ENCODE results near the gene KRTAP10-11. TPM values are rescaled to one million over a fixed set of nuclear protein-coding genes. Genes with fewer than 3 reads are reported as not detected.
"Not testable (repeated sequence)": the region's sequence is repeated elsewhere in the genome, so short reads cannot be mapped to it uniquely, and the experiment has no call there.

Gene KRTAP10-11
- not detected for total RNA-seq
- long read RNA-seq = 0 reads

GRCh38 chr21:44646366-44647221 is at the start of gene KRTAP10-11:
TSS of gene KRTAP10-11 (plus strand) at chr21:44646414. CDS start at chr21:44646459, 45 bp downstream.
- intact Hi-C loops (cut with DNase I) = loop anchor here (10.0 kb wide), 1 partner anchor 138 kb away; no protein-coding TSS in a partner anchor
- DNase-seq (ENCODE audit: low spot score) = not testable (repeated sequence)

- intact Hi-C loops (cut with DNase I) = no loop called here
- DNase-seq (ENCODE audit: low spot score) = no peak
Measured at GRCh38 chr21:44598061-44598460, 48.2 kb upstream of the KRTAP10-11 start.

GRCh38 chr21:44599264-44600029 is 46.8 kb upstream of the KRTAP10-11 start:
- DNase-seq (ENCODE audit: low spot score) = no peak
- intact Hi-C loops (cut with DNase I) = no loop called here

GRCh38 chr21:44600118-44600978 is 45.9 kb upstream of the KRTAP10-11 start, which contains the start of gene KRTAP10-7:
TSS of gene KRTAP10-7 (plus strand) at chr21:44600597. CDS start at chr21:44600622, 25 bp downstream.
- DNase-seq (ENCODE audit: low spot score); intact Hi-C loops (cut with DNase I): not testable (repeated sequence)

- intact Hi-C loops (cut with DNase I); DNase-seq (ENCODE audit: low spot score): not testable (repeated sequence)
Measured at GRCh38 chr21:44601091-44601490, 45.1 kb upstream of the KRTAP10-11 start.

GRCh38 chr21:44601596-44602462 is 44.4 kb upstream of the KRTAP10-11 start:
- intact Hi-C loops (cut with DNase I) = no loop called here

GRCh38 chr21:44602463-44602850 is 43.8 kb upstream of the KRTAP10-11 start:
- no peak for DNase-seq (ENCODE audit: low spot score)
- intact Hi-C loops (cut with DNase I) = no loop called here

More at GRCh38 chr21:44601596-44602462, 44.4 kb upstream of the KRTAP10-11 start:
- no peak for DNase-seq (ENCODE audit: low spot score)

GRCh38 chr21:44603109-44603875 is 42.9 kb upstream of the KRTAP10-11 start:
- intact Hi-C loops (cut with DNase I) = no loop called here
- no peak for DNase-seq (ENCODE audit: low spot score)

GRCh38 chr21:44603911-44604310 is 42.3 kb upstream of the KRTAP10-11 start:
- intact Hi-C loops (cut with DNase I) = no loop called here
- DNase-seq (ENCODE audit: low spot score) = no peak

GRCh38 chr21:44606495-44606894 is 39.7 kb upstream of the KRTAP10-11 start:
- no peak for DNase-seq (ENCODE audit: low spot score)
- intact Hi-C loops (cut with DNase I) = no loop called here

- intact Hi-C loops (cut with DNase I) = no loop called here
- no peak for DNase-seq (ENCODE audit: low spot score)
Measured at GRCh38 chr21:44609193-44609592, 37.0 kb upstream of the KRTAP10-11 start.

- DNase-seq (ENCODE audit: low spot score); intact Hi-C loops (cut with DNase I): not testable (repeated sequence)
Measured at GRCh38 chr21:44610157-44610843, 35.9 kb upstream of the KRTAP10-11 start.

GRCh38 chr21:44611551-44611950 is 34.7 kb upstream of the KRTAP10-11 start:
- intact Hi-C loops (cut with DNase I) = no loop called here
- DNase-seq (ENCODE audit: low spot score) = no peak

GRCh38 chr21:44612029-44612486 is 34.2 kb upstream of the KRTAP10-11 start, which contains the start of gene KRTAP10-8:
TSS of gene KRTAP10-8 (plus strand) at chr21:44612079. CDS start at chr21:44612101, 22 bp downstream.
- intact Hi-C loops (cut with DNase I) = no loop called here
- DNase-seq (ENCODE audit: low spot score) = no peak

- intact Hi-C loops (cut with DNase I) = no loop called here
- DNase-seq (ENCODE audit: low spot score) = no peak
Measured at GRCh38 chr21:44612669-44613229, 33.5 kb upstream of the KRTAP10-11 start.

- DNase-seq (ENCODE audit: low spot score) = no peak
- intact Hi-C loops (cut with DNase I) = no loop called here
Measured at GRCh38 chr21:44613386-44614155, 32.6 kb upstream of the KRTAP10-11 start.

Measured in cardiac septum (tissue), 1 donor.